Measurements from ENCODE around the gene TMPRSS4. TPM values are rescaled to one million over a fixed set of nuclear protein-coding genes. Genes with fewer than 3 reads are reported as not detected.

TMPRSS4 gene
- total and polyA plus RNA-seq, 4 donors = 0.08 to 0.33 (median 0.24) TPM; not detected in 1

DNA sequence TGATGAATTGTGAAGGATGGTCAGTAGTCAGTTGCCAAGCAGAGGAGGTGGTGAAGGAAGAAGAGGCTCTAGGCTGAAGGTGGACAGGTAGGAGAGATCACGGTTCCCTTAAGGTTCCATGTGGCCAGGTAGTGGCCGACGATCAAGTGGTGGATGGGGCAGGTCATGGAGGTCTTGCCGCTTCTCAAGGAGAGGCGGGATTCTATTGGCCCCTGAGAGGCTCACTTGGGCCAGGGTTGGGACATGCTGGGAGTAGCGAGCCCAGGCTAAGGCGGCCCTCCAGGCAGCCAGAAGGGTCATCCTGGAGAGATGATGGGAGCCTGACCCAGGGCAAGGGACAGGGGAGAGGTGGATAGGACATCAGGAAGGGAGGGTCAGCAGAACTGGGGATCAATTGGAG, 20.9 kb upstream of the TMPRSS4 start:
- H3K36me3 ChIP-seq (ENCODE audit: control insufficient read depth in 4 of 4, insufficient read depth in 3 of 4, low read depth in 1 of 4, low read length in 3 of 4) = no peaks in the 10 kb centered on the region
- no peak overlapping the region for H3K4me3 ChIP-seq (ENCODE audit: low read depth in 1 of 3, low read length in 3 of 3)
- TF ChIP-seq JUND (IDR thresholded peaks at IDR 0.05) = no peak
- TF ChIP-seq, protein P1, sequence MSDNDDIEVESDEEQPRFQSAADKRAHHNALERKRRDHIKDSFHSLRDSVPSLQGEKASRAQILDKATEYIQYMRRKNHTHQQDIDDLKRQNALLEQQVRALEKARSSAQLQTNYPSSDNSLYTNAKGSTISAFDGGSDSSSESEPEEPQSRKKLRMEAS (IDR thresholded peaks at IDR 0.05) = no peak
- no peak for TF ChIP-seq HNF4G (IDR thresholded peaks at IDR 0.05)
- no peak for TF ChIP-seq TAF1 (conservative IDR thresholded peaks at IDR 0.05)
- TF ChIP-seq, protein P2, sequence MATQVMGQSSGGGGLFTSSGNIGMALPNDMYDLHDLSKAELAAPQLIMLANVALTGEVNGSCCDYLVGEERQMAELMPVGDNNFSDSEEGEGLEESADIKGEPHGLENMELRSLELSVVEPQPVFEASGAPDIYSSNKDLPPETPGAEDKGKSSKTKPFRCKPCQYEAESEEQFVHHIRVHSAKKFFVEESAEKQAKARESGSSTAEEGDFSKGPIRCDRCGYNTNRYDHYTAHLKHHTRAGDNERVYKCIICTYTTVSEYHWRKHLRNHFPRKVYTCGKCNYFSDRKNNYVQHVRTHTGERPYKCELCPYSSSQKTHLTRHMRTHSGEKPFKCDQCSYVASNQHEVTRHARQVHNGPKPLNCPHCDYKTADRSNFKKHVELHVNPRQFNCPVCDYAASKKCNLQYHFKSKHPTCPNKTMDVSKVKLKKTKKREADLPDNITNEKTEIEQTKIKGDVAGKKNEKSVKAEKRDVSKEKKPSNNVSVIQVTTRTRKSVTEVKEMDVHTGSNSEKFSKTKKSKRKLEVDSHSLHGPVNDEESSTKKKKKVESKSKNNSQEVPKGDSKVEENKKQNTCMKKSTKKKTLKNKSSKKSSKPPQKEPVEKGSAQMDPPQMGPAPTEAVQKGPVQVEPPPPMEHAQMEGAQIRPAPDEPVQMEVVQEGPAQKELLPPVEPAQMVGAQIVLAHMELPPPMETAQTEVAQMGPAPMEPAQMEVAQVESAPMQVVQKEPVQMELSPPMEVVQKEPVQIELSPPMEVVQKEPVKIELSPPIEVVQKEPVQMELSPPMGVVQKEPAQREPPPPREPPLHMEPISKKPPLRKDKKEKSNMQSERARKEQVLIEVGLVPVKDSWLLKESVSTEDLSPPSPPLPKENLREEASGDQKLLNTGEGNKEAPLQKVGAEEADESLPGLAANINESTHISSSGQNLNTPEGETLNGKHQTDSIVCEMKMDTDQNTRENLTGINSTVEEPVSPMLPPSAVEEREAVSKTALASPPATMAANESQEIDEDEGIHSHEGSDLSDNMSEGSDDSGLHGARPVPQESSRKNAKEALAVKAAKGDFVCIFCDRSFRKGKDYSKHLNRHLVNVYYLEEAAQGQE (IDR thresholded peaks at IDR 0.05) = no peak
- TF ChIP-seq EGR1 (IDR thresholded peaks at IDR 0.05; ENCODE audit: low read depth in 2 of 2) = no peak
- TF ChIP-seq HNF4A (conservative IDR thresholded peaks at IDR 0.05) = no peak
- TF ChIP-seq ATF3 (IDR thresholded peaks at IDR 0.05) = no peak
- no peak for TF ChIP-seq FOXA1 (IDR thresholded peaks at IDR 0.05)
- TF ChIP-seq RAD21 (IDR thresholded peaks at IDR 0.05) = no peak
- TF ChIP-seq RXRA (IDR thresholded peaks at IDR 0.05) = no peak
- no peak overlapping the region for H3K27ac ChIP-seq (ENCODE audit: low read depth in 1 of 2, low read length in 2 of 2)
- H3K9me3 ChIP-seq (ENCODE audit: control insufficient read depth in 4 of 4, low read length in 3 of 4) = no peaks in the 10 kb centered on the region
- H3K9ac ChIP-seq (ENCODE audit: low read depth in 1 of 2, low read length in 2 of 2) = no peak overlapping the region
- no peaks in the 10 kb centered on the region for H3K4me1 ChIP-seq (ENCODE audit: control insufficient read depth in 4 of 4, insufficient read depth in 4 of 4, low read length in 3 of 4)
- 93% methylated on average over 7 of the region's 7 CpGs for WGBS
- H3K27me3 ChIP-seq (ENCODE audit: control insufficient read depth in 4 of 4, insufficient read depth in 4 of 4, low read length in 3 of 4) = no peaks in the 10 kb centered on the region
- DNase-seq (ENCODE audit: low spot score) = no peak

DNA sequence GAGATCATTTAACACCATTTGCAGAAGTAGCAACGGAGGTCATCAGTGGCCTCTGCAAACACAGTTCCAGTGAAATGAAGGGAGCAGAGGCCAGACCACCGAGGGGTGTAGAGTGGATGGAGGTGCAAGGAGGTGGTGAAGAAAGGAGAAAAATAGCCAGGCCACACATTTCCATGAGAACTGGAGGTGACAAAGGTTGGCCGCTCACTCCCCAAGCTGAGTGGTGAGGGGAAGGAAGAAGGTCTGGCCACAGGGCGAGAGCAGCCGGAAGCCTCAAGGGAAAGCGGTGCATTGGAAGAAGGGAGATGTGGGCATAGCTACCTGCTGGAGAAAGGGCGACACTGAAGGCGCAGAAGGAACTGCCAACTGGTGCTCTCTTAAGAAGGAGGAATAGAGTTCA, 20.1 kb upstream of the TMPRSS4 start:
- no peaks in the 10 kb centered on the region for H3K36me3 ChIP-seq (ENCODE audit: control insufficient read depth in 4 of 4, insufficient read depth in 3 of 4, low read depth in 1 of 4, low read length in 3 of 4)
- no peak overlapping the region for H3K27ac ChIP-seq (ENCODE audit: low read depth in 1 of 2, low read length in 2 of 2)
- H3K4me1 ChIP-seq (ENCODE audit: control insufficient read depth in 4 of 4, insufficient read depth in 4 of 4, low read length in 3 of 4) = no peaks in the 10 kb centered on the region
- no peaks in the 10 kb centered on the region for H3K9me3 ChIP-seq (ENCODE audit: control insufficient read depth in 4 of 4, low read length in 3 of 4)
- 80% methylated on average over 8 of the region's 8 CpGs for WGBS
- no peaks in the 10 kb centered on the region for H3K27me3 ChIP-seq (ENCODE audit: control insufficient read depth in 4 of 4, insufficient read depth in 4 of 4, low read length in 3 of 4)
- no peak overlapping the region for H3K9ac ChIP-seq (ENCODE audit: low read depth in 1 of 2, low read length in 2 of 2)
- no peak for DNase-seq (ENCODE audit: low spot score)
- H3K4me3 ChIP-seq (ENCODE audit: low read depth in 1 of 3, low read length in 3 of 3) = no peak overlapping the region
- TF ChIP-seq ATF3 (IDR thresholded peaks at IDR 0.05) (no peak), JUND (IDR thresholded peaks at IDR 0.05) (no peak), CTCF (IDR thresholded peaks at IDR 0.05; ENCODE audit: low read depth, low read length, missing input control) (no peak), FOXA2 (IDR thresholded peaks at IDR 0.05) (no peak), RXRA (IDR thresholded peaks at IDR 0.05) (no peak), TAF1 (conservative IDR thresholded peaks at IDR 0.05) (no peak), ZBTB33 (IDR thresholded peaks at IDR 0.05) (no peak)
- TF ChIP-seq, protein P1 (IDR thresholded peaks at IDR 0.05) = no peak
- TF ChIP-seq, protein P2 (IDR thresholded peaks at IDR 0.05) = no peak
